Measurements from ENCODE around the gene DOC2B. TPM values are rescaled to one million over a fixed set of nuclear protein-coding genes. Genes with fewer than 3 reads are reported as not detected.
"Not testable (repeated sequence)": the region's sequence is repeated elsewhere in the genome, so short reads cannot be mapped to it uniquely, and the experiment has no call there.

Gene DOC2B
- total RNA-seq, 1 donor from 2014 or later, result 0.32 TPM

- no peak for DNase-seq (ENCODE audit: low spot score)
- Mint-ChIP-seq H3K4me3 (ENCODE audit: unreplicated experiment) (no peak overlapping the region), H3K27ac (ENCODE audit: unreplicated experiment) (no peak overlapping the region), H3K9me3 (ENCODE audit: low read depth) (no peaks in the 10 kb centered on the region), H3K36me3 (ENCODE audit: low read depth) (no peaks in the 10 kb centered on the region), H3K4me1 (ENCODE audit: low read depth) (peaks cover 1% of the 10 kb centered on the region), H3K27me3 (ENCODE audit: low read depth) (peaks cover 2% of the 10 kb centered on the region)
- no peak for TF ChIP-seq CTCF (IDR thresholded peaks at IDR 0.05)
These were observed 42.4 kb upstream of the DOC2B start for GRCh38 chr17:223723-224471.

- Mint-ChIP-seq H3K4me3 (ENCODE audit: unreplicated experiment) (no peak overlapping the region), H3K27me3 (ENCODE audit: low read depth) (peaks cover 2% of the 10 kb centered on the region), H3K4me1 (ENCODE audit: low read depth) (no peaks in the 10 kb centered on the region), H3K9me3 (ENCODE audit: low read depth) (no peaks in the 10 kb centered on the region), H3K36me3 (ENCODE audit: low read depth) (no peaks in the 10 kb centered on the region), H3K27ac (ENCODE audit: unreplicated experiment) (no peak overlapping the region)
- TF ChIP-seq CTCF (IDR thresholded peaks at IDR 0.05), result no peak
- DNase-seq (ENCODE audit: low spot score), result no peak
These were observed 40.7 kb upstream of the DOC2B start for GRCh38 chr17:222172-222571.

- Mint-ChIP-seq H3K9me3 (ENCODE audit: low read depth) (no peaks in the 10 kb centered on the region), H3K27ac (ENCODE audit: unreplicated experiment) (no peak overlapping the region), H3K4me3 (ENCODE audit: unreplicated experiment) (no peak overlapping the region), H3K27me3 (ENCODE audit: low read depth) (peaks cover 2% of the 10 kb centered on the region), H3K4me1 (ENCODE audit: low read depth) (no peaks in the 10 kb centered on the region), H3K36me3 (ENCODE audit: low read depth) (no peaks in the 10 kb centered on the region)
- TF ChIP-seq CTCF (IDR thresholded peaks at IDR 0.05), result no peak
- DNase-seq (ENCODE audit: low spot score), result no peak
These were observed 38.2 kb upstream of the DOC2B start for GRCh38 chr17:219696-220095.

GRCh38 chr17:218432-219110, 37.1 kb upstream of the DOC2B start:
- Mint-ChIP-seq H3K9me3 (ENCODE audit: low read depth) (no peaks in the 10 kb centered on the region), H3K27me3 (ENCODE audit: low read depth) (no peaks in the 10 kb centered on the region), H3K27ac (ENCODE audit: unreplicated experiment) (no peak overlapping the region), H3K36me3 (ENCODE audit: low read depth) (peaks cover 1% of the 10 kb centered on the region), H3K4me3 (ENCODE audit: unreplicated experiment) (no peak overlapping the region), H3K4me1 (ENCODE audit: low read depth) (no peaks in the 10 kb centered on the region)
- TF ChIP-seq CTCF (IDR thresholded peaks at IDR 0.05), result no peak
- no peak for DNase-seq (ENCODE audit: low spot score)

GRCh38 chr17:216625-217024, 35.2 kb upstream of the DOC2B start:
- H3K27ac Mint-ChIP-seq (ENCODE audit: unreplicated experiment), result no peak overlapping the region
- peaks cover 1% of the 10 kb centered on the region for H3K36me3 Mint-ChIP-seq (ENCODE audit: low read depth)
- TF ChIP-seq CTCF (IDR thresholded peaks at IDR 0.05), result no peak
- no peak overlapping the region for H3K4me3 Mint-ChIP-seq (ENCODE audit: unreplicated experiment)
- H3K4me1 Mint-ChIP-seq (ENCODE audit: low read depth), result no peaks in the 10 kb centered on the region
- DNase-seq (ENCODE audit: low spot score), result no peak
- no peaks in the 10 kb centered on the region for H3K27me3 Mint-ChIP-seq (ENCODE audit: low read depth)
- H3K9me3 Mint-ChIP-seq (ENCODE audit: low read depth), result no peaks in the 10 kb centered on the region

- DNase-seq (ENCODE audit: low spot score), result peak; percentile 79
- not testable (repeated sequence) for H3K4me1 Mint-ChIP-seq (ENCODE audit: low read depth); H3K27me3 Mint-ChIP-seq (ENCODE audit: low read depth); H3K27ac Mint-ChIP-seq (ENCODE audit: unreplicated experiment); H3K9me3 Mint-ChIP-seq (ENCODE audit: low read depth); H3K36me3 Mint-ChIP-seq (ENCODE audit: low read depth); H3K4me3 Mint-ChIP-seq (ENCODE audit: unreplicated experiment)
These were observed 34.4 kb upstream of the DOC2B start for GRCh38 chr17:215563-216478.
